HUDEP-2 (cell line): Measurements from ENCODE around the gene CFAP97D2.
"Not testable (repeated sequence)": the region's sequence is repeated elsewhere in the genome, so short reads cannot be mapped to it uniquely, and the experiment has no call there.

Experiments
- DNase-seq, 76 experiments: peaks; one replicate each; lab custom pipeline; 2025; ENCODE audit not compliant: unreplicated experiment in 76 of 76; lab: John Stamatoyannopoulos, UW

Gene CFAP97D2

DNA sequence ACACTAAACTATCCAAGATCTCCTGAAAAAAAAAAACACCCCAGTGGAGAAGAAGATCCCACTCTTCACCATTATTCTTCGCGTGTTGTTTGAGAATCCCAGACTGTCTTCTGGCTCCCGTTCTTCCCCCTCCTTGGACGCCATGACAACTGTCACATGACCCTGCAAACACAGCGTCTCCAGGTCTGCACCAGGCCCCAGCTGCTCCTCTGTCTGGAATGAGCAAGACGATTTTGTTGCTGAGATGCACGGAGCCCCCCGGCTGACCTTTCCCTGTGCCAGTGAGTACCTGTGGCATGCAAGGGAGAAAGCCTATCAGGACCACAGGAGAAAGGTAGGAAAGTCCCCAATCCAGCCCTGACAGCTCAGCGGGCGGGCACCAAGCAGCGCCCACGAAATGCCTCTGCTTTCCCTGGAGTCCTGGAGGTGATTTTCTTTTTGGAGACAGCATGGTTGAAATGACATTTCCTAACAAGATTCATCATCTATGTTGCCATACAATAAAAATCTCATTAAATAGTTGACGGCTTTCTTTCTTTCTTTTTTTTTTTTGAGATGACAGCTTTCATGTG, at the start of gene CFAP97D2:
CFAP97D2 (plus strand) TSS at position 171 of the 572 bp plus-strand sequence; CDS start at position 245, 74 bp downstream.
- no peak for DNase-seq

DNA sequence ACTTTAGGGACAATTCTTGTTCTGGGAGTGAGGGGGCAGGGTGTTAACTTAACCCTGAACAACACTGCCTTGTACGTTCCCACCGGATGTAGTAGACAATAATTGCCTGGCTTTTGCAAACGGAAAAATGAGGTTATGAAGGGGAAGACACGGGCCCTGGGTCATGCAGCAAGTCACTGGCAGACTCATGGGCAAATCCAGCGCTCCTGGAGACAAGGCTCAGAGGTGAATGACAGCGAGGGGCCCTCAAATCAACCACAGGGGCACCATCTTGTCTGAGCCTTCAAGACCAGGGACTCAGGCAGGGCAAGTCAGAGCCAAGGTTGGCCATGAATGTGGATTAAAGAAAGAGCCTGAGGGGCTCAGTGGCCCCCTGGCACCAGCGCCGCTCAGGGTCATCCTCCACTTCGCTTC, 49.4 kb upstream of the CFAP97D2 start:
- DNase-seq = no peak

DNA sequence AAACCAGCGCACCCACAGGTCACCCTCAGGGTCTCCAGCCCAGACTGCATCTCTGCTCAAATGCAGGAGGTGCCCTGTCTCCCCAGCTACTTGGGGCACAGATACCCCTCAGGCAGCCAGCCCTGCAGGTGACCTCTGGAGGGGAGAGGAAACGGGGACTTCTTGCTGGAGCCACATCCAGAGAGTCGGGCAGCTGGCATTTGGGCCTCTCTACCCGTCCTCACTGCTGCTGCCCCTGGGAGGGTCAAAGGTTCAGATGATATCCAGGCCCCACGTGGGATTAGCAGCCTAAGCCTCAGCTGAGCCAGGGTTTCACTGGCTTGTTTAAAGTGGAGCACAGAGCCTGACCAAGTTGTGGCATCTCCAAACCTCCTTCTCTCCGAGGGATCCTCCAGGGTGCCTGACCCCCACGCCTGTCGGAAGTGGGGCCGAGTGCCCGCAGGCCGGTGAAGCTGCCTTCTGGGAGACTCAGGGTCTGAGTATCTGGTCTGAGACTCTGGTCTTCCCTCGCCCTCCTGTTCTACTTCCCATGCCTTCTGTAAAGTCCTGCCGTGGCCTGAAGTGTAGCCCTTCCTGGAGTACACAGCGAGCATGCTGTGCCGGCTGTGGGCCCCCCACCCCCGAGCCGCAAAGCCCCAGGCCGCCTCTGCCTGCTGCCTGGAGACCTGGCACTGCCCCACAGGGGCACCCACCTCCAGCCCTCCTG, 48.8 kb upstream of the CFAP97D2 start:
- no peak for DNase-seq

DNA sequence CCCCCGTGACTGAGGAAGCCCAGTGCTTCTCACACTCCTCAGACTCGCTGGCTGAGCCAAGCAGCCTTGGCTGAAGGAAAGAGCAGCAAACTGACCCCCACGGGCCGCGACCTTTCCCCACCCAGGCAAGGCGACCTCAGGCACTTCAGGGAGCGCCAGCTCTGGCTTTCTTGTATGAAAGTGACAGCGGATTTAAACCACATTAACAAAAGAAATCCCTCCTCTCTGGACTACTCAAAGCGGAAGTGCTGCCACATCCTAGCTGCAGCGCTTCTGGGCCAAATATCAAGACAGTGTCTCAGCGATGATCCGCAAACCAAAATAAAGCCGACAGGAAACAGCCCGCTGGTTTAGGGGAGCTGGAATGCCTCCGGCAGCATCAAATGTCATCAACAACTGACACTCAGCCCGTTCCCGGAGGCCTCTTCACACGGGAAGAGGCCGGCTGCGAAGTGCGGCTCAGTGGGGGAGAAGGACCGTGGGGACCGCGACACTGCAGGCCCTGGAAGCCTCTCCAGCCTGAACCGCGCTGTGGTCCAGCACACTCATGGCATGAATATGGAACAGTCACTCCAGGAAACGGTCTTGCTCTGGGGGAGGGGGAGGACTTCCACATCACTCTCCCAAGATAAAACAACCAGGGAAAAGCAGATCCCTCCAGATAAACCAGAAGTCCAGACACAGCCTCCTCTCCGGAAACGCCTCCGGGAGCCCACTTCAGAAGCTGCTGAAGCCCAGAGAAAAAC, 48.0 kb upstream of the CFAP97D2 start:
- DNase-seq = peak in 14 of 76 experiments; percentile 9 to 43 (median 21)

DNA sequence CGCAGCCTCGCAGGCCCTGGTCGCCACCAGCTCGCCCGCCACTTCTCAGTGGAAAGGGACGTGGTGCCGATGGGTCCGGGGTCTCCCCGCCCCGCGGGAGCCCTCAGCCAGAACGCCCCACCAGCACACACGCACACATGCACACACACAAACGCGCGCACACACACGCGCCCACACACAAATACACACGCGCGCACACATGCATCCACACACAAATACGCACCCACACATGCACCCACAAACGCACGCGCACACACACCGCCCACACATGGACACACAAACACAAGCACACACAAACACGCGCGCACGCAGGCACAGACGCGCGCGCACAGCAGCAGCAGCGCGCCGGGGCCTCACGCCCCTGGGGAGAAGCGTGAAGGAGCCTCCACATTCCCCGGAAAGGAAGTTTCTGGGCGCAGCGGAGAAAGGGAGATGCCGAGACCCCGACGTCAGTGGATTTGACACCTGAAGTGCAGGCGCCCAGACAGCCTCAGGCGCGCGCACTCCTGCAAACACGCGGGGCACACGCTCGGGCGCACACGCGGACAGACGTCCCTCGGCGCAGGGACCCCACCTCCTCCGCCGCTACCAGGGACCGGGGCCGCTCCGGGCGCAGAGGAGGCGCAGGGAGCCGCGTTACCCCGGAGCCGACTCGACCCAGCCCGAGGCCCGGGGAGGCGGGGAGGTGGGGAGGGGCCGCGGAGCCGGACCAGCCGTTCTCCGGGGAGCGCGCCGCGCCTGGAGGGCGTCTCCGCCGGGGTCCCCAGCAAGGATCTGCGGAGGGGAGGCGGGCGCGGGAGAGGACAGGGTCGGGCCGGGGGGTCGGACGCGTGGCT, 47.3 kb upstream of the CFAP97D2 start:
- peak in 3 of 76 experiments; percentile 22 to 51 (median 36) for DNase-seq

DNA sequence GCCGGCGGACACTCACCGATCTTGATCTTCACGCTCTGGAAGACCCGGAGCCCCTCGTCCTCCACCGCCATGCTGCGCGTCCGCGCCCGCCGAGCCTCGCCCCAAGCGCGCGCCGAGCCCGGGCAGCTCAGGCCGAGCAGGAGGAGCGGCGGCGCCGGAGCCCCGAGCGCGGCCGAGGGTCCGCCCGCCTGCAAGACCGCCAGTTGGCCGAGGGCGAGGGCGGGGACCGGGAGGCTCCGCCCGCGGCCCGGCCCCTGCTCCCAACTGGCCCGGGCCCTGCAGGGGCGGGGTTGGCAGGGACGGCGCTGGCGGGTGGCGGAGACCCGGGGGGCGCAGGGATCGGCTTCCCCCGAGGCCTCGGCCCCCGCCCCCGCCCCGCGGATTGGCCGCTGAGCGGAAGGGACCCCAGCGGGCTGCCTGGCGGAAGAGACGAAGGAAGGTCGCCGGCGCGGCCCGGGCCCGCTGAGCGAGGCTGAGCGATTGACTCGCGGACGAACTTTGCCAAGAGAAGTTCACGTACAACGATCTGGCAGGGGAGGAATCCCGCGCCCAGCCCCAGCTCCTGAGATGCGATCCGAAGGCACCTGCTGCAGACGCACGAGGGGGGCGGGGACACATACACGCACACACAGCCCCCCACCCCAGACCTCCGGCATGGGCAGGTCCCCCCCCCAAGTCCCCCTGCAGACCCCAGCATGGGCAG, 46.5 kb upstream of the CFAP97D2 start, which contains the start of gene RASA3:
RASA3 (minus strand) TSS at position 205 of the 703 bp plus-strand sequence; CDS start at position 71, 134 bp downstream.
- peak in 63 of 76 experiments; percentile 11 to 76 (median 57) for DNase-seq

DNA sequence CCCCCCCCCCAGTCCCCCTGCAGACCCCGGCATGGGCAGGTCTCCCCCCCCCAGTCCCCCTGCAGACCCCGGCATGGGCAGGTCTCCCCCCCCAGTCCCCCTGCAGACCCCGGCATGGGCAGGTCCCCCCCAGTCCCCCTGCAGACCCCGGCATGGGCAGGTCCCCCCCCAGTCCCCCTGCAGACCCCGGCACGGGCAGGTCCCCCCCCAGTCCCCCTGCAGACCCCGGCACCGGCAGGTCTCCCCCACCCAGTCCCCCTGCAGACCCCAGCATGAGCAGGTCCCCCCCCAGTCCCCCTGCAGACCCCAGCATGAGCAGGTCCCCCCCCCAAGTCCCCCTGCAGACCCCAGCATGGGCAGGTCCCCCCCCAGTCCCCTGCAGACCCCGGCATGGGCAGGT, 45.9 kb upstream of the CFAP97D2 start:
- DNase-seq = not testable (repeated sequence)

DNA sequence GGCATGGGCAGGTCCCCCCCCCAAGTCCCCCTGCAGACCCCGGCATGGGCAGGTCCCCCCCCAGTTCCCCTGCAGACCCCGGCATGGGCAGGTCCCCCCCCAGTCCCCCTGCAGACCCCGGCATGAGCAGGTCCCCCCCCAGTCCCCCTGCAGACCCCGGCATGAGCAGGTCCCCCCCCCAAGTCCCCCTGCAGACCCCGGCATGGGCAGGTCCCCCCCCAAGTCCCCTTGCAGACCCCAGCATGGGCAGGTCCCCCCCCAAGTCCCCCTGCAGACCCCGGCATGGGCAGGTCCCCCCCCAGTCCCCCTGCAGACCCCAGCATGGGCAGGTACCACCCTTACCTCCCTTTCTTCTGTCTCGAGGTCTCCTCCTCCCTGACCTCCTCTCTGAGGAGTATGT, 45.5 kb upstream of the CFAP97D2 start:
- not testable (repeated sequence) for DNase-seq

DNA sequence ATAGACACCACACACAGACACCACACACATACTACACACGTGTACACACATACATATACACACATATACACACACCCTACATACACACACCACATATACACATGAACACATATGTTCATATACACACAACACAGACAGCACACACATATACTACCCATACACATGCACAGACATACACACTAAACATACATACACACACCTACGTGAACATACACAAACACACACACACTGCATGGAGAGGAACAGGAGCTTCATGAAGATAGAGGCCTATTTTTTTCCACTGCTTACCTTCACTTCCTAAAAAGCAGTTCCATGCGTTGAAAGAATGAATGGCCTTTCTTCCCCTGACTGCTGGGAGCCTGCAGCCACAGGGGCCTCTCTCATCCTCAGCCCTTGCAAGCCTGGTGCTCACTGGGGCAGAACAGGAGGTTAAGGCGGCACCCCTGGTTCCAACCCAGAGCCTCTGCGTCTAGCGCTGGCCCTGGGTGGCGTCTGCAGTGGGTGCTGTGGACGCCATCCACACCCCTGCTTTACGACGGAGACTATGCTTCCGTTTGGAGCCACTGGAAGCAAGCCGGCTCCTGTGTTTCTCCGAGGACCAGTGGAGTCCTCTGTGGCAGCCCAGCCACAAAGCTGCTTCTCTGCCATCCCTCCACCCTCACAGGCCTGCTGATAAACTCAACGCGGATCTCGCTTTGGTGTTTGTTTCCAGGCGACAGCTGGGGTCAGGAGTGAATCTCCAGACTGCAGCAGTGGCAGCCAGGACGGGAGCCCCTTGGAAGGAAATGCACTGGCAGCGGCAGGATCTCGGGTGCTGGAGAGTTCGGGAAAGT, 44.7 kb upstream of the CFAP97D2 start:
- peak in 2 of 76 experiments; percentile 14 to 23 for DNase-seq

DNA sequence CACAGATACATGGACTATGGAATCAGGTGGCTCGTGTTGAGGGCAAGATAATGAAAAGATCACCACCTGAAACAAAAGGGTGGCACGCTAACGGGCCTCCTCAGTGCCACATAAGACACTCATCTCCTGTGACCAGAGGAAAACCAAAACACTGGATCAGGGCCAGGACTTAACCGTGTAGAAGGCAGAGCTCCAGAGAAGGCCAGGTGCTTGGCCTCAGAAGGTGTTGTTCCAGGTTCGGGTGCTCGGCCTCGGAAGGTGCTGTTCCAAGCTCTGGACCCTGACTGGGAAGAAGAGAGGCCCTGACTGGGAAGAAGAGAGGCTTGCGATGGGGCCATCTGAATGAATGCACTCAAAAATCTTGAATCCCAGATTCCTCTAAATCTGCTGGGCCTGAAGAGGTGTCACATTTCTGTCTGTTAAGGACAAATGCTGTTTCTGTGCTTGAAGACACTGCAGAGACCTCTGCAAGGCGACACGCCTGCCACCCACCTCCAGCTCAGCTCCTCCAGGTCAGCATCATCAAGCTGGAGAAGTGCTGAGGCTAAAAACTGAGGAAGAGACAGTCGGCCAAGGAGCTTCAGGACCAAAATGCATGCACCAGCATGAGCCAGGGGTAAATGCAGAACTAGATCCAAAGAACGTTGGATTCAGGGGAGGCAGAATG, 44.0 kb upstream of the CFAP97D2 start:
- no peak for DNase-seq

DNA sequence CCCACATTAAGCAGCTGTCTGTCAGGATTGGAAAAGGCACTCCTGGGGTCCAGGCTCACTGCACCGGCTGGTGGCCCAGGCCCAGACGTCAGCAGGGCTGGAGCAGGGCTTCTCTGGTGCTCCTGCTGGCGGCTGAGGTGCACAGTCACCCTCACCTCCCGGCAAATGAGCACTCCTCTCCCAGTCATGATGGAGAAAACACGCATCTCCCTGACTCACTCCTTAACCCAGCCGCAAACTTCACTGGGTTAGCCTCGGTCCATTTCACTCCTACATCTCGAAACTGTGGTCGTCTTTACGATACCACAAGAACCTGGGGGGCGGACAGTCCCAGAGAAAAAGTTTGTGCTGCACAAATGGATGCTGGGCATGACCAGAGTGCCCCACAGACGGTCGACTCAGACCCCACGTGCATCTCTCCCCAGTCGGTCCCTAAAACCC, 43.3 kb upstream of the CFAP97D2 start:
- DNase-seq = no peak

DNA sequence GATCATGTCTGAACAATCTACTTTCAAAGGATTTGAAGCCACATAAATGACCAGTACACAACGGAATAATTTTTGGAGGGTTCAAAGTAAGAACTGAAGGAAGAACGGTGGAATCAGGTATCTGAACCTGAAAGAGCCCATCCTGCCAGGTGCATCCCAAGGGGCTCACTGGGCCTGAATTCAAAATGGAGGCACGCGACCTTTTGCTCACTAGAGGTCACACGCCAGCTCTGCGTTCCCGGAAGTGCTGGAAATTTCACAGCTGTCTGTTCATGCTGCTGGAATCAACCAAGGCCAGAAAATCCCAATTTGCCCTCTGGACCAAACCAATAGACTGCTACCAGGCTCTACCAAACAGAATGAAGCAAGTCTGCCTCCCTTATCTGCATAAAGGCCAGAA, 42.5 kb upstream of the CFAP97D2 start:
- no peak for DNase-seq

DNA sequence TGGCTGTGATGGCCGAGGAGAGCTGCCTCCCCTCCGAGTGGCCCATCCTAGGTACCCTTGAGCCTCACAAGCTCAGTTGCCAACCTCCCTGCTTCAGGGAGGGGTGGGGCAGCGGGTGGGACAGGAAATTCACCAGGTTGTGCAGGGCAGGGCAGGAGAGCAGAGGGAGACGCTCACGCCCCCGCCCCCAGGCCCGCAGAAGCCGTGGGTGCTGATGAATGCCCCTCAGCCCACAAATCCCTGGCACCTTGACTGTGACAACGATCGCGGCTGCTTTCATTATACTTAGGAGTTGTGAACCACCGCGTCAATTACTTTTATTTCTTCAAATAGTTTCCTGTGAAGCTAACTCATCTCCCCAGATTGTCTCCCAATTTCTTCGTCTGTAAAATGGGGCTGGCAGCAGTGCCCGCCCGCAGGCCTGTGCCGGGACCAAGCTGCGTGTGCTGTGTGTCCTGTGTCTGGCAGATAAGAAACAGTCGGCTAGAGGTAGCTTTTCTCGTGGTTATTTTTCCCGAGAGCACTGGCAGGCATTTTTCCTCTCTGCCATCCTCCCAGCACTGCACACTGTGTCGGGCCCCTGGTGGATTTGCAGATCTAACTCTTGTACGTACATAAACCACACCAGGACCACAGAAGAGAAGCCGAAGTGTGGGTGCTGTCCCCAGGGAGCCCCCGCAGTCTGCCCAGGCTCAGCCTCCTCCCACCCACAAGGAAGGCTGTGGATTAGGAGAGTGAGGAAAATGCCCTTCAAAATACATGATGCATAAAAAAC, 38.7 kb upstream of the CFAP97D2 start:
- DNase-seq = peak in 58 of 76 experiments; percentile 5 to 69 (median 42)

DNA sequence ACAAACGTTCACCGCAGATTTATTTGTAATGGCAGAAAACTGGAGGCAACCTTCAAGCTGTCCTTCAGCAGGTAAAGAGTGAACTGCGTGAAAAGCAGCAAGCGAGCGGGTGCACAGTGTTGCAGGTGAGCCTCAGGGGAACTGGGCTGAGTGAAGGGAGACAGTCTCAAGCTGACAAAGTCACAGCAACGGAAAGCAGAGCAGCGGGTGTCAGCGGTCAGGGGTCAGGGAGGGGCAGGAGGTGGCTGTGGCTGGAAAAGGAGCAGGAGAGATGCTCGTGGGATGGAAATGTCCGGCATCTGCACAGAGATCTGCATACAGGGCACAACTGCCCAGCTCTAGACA, 38.2 kb upstream of the CFAP97D2 start:
- DNase-seq = peak in 1 of 76 experiments; percentile 11

DNA sequence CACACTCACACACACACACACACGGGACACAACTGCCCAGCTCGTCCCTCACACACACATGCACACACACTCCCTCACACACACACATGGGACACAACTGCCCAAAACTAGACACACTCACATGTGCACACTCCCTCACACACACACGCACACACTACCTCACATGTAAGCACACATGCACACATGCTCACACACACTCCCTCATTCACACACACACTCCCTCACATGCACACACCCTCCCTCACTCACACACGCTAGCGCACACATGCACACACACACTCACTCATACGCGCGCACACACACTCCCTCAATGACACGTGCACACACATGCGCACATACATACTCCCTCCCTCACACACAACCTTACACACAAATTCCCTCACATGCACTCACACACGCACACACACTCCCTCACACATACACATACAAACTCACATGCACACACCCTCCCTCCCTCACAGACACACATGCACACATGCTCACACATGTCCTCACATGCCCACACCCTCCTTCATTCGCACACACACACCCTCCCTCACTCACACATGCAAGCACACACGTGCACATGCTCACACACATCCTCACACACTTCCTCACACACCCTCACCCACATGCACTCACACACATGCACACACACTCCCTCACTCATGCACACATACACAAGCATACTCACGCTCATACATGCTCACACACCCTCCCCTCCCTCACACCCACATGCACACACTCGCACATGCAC, 37.6 kb upstream of the CFAP97D2 start:
- no peak for DNase-seq

DNA sequence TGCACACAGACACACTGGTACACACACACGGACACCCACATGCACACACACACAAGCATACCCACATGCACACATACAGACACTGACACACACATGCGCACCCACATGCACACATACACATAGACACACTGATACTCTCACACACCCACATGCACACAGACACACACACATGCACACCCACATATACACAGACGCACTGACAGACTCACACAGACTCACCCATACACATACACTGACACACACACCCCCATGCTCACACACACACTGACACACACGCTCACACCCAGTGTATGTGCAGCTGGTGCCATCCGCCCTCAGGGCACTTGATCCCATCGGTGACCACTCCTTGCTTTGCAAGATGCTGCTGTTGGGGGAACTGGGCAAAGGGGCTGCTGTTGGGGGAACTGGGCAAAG, 36.9 kb upstream of the CFAP97D2 start:
- DNase-seq = peak in 1 of 76 experiments; percentile 29
